PC-3 (cell line): Measurements from ENCODE around the gene MZT2B. TPM values are rescaled to one million over a fixed set of nuclear protein-coding genes. Genes with fewer than 3 reads are reported as not detected.
A peak's percentile ranks its signal among the peaks of the same experiment; 100 is the strongest.
"Not testable (repeated sequence)": the region's sequence is repeated elsewhere in the genome, so short reads cannot be mapped to it uniquely, and the experiment has no call there.

ENCODE experiments used
- ATAC-seq: fragments of 200-7000 bp; cut with Tn5 transposase; 2 replicates; pipeline ENCODE4 v1.9.1; 2020; ENCODE audit warnings: mild to moderate bottlenecking, moderate library complexity
- BruUV-seq: library from RNA; stranded (reverse); fragments of 400-500 nt; replicated peaks from 2 replicates; lab custom pipeline; 2021; lab: Mats Ljungman, UMichigan
- CTCF ChIA-PET: fragments of 300-600 bp; sonication (Branson Sonifier 250); formaldehyde crosslinking; loops from one replicate; lab custom pipeline; 2022; ENCODE audit warnings: antibody characterized with exemption; lab: Charles Lee
- POLR2A ChIA-PET: fragments of 300-600 bp; sonication (Branson Sonifier 250); formaldehyde crosslinking; loops from one replicate; lab custom pipeline; 2022; ENCODE audit warnings: antibody characterized with exemption; ENCODE audit not compliant: unreplicated experiment; lab: Charles Lee
- DNase-seq: peaks from one replicate; pipeline ENCODE4 v3.0.0-alpha.2; 2015
- H2AFZ ChIP-seq: fragments of 300-600 bp; sonication (generic); 2 replicates; pipeline ENCODE4 v1.6.0; 2016; ENCODE audit warnings: antibody characterized with exemption, low read length
- H3F3A ChIP-seq: fragments of 300-600 bp; sonication (generic); one replicate; pipeline ENCODE4 v1.6.0; 2017; ENCODE audit warnings: antibody characterized with exemption, low read length, control low read depth, mild to moderate bottlenecking; ENCODE audit not compliant: unreplicated experiment
- H3K27ac ChIP-seq: fragments of 300-600 bp; sonication (generic); 2 replicates; pipeline ENCODE4 v1.5.1; 2016; ENCODE audit warnings: mild to moderate bottlenecking, low read length
- H3K27me3 ChIP-seq: fragments of 300-600 bp; sonication (generic); 2 replicates; pipeline ENCODE4 v1.6.1; 2016; ENCODE audit warnings: low read length, mixed read lengths
- H3K36me3 ChIP-seq: fragments of 300-600 bp; sonication (generic); 2 replicates; pipeline ENCODE4 v1.6.1; 2016; ENCODE audit warnings: low read depth, mixed run types, low read length, mixed read lengths
- H3K4me1 ChIP-seq: fragments of 300-600 bp; sonication (generic); 2 replicates; pipeline ENCODE4 v1.5.1; 2016; ENCODE audit warnings: low read length; ENCODE audit not compliant: insufficient read depth
- H3K4me2 ChIP-seq: fragments of 300-600 bp; sonication (generic); 2 replicates; pipeline ENCODE4 v1.6.0; 2016; ENCODE audit warnings: low read length
- H3K4me3 ChIP-seq: fragments of 300-600 bp; sonication (generic); 2 replicates; pipeline ENCODE4 v1.5.1; 2016; ENCODE audit warnings: mild to moderate bottlenecking, low read length, mixed read lengths
- H3K79me2 ChIP-seq: fragments of 300-600 bp; sonication (generic); 2 replicates; pipeline ENCODE4 v1.6.1; 2017; ENCODE audit warnings: low read length, mixed read lengths
- H3K9ac ChIP-seq: fragments of 300-600 bp; sonication (generic); 2 replicates; pipeline ENCODE4 v1.6.0; 2016; ENCODE audit warnings: mild to moderate bottlenecking, low read length
- H3K9me2 ChIP-seq: fragments of 300-600 bp; sonication (generic); replicated peaks from 2 replicates; pipeline ENCODE4 v1.6.1; 2016; ENCODE audit warnings: mixed run types, low read length, mixed read lengths
- H3K9me3 ChIP-seq: fragments of 300-600 bp; sonication (generic); 2 replicates; pipeline ENCODE4 v1.6.1; 2016; ENCODE audit warnings: low read length, mixed read lengths
- H4K20me1 ChIP-seq: fragments of 300-600 bp; sonication (generic); 2 replicates; pipeline ENCODE4 v1.6.1; 2016; ENCODE audit warnings: low read length, mixed read lengths
- EZH2 ChIP-seq: fragments of 300-600 bp; sonication (generic); IDR thresholded peaks from one replicate; pipeline ENCODE4 v1.6.1; 2017; ENCODE audit warnings: antibody characterized with exemption, mild to moderate bottlenecking, low read length; ENCODE audit not compliant: unreplicated experiment
- EZH2phosphoT487 ChIP-seq: fragments of 300-600 bp; sonication (generic); IDR thresholded peaks from 2 replicates; pipeline ENCODE4 v1.6.1; 2018; ENCODE audit warnings: mild to moderate bottlenecking, antibody characterized with exemption, low read length, borderline replicate concordance
- intact Hi-C: fragments of 100-400 bp; cut with micrococcal nuclease; formaldehyde crosslinking; loops from 2 replicates; pipeline ENCODE4 v1.9.0; 2023
- total RNA-seq: library from RNA; depleted of rRNA; stranded (reverse); fragments of >200 nt; gene quantifications from 2 replicates; pipeline ENCODE4 v1.2.3, GENCODE V29; 2014
- TF ChIP-seq, protein P1 (sequence below): fragments of 300-600 bp; sonication (generic); conservative IDR thresholded peaks from 2 replicates; pipeline ENCODE4 v1.5.1; 2017; ENCODE audit warnings: antibody characterized with exemption, low read depth, mild to moderate bottlenecking, low read length

Gene MZT2B
- total RNA-seq, 1 experiment from 2014 or later: 502 TPM

DNA sequence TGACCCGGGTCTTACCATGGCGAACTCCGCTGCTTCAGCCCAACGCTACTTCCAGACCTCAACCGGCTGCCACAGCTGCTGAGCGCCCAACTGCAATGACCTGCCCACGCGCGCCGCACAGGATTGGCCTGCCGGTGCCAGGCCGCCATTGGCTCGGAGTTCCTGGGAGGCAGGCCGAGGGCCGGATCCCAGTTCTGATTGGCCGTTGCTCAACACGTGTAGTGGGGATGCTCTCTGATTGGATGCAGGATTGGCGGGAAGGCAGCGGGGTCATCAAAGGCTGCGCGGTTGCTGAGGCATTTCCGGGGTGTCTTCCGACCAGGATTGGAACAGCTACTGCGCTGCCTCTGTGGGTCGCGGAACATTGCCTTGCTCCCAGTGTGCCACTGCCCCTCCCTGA is 16.3 kb downstream of the MZT2B start, which contains the start of gene TUBA3E:
TSS of gene TUBA3E (minus strand) at position 97 of the 400 bp plus-strand sequence. CDS start at position 18, 79 bp downstream.
- Histone ChIP-seq H3F3A (no peaks in the 10 kb centered on the region), H3K4me3 (no peak within 1 kb of the TSS), H3K9me2 (no peaks in the 10 kb centered on the region), H2AFZ (no peak within 1 kb of the TSS), H3K27me3 (no peaks in the 10 kb centered on the region), H3K9ac (no peak within 1 kb of the TSS), H3K4me1 (no peaks in the 10 kb centered on the region), H3K79me2 (no peaks in the 10 kb centered on the region), H4K20me1 (no peaks in the 10 kb centered on the region), H3K4me2 (no peak within 1 kb of the TSS), H3K9me3 (no peaks in the 10 kb centered on the region), H3K36me3 (no peaks in the 10 kb centered on the region), H3K27ac (no peak within 1 kb of the TSS)
- intact Hi-C loops: no loop called here
- no TSS peak for BruUV-seq
- TF ChIP-seq EZH2 (no peak), EZH2phosphoT487 (no peak)
- TF ChIP-seq, protein P1, sequence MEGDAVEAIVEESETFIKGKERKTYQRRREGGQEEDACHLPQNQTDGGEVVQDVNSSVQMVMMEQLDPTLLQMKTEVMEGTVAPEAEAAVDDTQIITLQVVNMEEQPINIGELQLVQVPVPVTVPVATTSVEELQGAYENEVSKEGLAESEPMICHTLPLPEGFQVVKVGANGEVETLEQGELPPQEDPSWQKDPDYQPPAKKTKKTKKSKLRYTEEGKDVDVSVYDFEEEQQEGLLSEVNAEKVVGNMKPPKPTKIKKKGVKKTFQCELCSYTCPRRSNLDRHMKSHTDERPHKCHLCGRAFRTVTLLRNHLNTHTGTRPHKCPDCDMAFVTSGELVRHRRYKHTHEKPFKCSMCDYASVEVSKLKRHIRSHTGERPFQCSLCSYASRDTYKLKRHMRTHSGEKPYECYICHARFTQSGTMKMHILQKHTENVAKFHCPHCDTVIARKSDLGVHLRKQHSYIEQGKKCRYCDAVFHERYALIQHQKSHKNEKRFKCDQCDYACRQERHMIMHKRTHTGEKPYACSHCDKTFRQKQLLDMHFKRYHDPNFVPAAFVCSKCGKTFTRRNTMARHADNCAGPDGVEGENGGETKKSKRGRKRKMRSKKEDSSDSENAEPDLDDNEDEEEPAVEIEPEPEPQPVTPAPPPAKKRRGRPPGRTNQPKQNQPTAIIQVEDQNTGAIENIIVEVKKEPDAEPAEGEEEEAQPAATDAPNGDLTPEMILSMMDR: no peak
- DNase-seq: no peak
- ChIA-PET POLR2A (no interaction called here), CTCF (no interaction called here)
- no peak for ATAC-seq

DNA sequence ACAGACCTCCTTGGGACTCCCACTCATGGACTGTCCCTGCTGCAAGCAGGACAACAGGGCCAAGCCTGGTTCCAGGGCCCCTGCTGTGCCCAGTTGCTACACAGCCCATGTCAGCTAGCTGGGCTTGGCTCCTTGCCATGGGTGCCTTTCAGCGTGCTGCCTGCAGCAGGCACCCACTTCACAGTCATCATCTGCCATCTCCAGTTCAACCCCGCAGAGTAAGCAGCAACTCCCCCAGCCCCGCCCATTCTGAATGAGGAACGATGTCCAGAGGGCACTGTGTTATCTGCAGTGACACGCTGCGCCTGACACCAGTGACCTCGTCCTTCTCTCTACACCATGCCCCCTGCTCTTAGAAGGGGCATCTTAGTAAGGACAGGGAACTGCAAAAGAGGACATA is 20.5 kb downstream of the MZT2B start:
- H3K27me3 ChIP-seq, H3K9ac ChIP-seq, intact Hi-C loops, H3F3A ChIP-seq, H2AFZ ChIP-seq, BruUV-seq, ATAC-seq, H3K79me2 ChIP-seq, DNase-seq, CTCF ChIA-PET, H3K9me2 ChIP-seq, H3K9me3 ChIP-seq, H3K4me1 ChIP-seq, H3K4me2 ChIP-seq, H3K27ac ChIP-seq, H3K4me3 ChIP-seq, H3K36me3 ChIP-seq, H4K20me1 ChIP-seq, POLR2A ChIA-PET: not testable (repeated sequence)

DNA sequence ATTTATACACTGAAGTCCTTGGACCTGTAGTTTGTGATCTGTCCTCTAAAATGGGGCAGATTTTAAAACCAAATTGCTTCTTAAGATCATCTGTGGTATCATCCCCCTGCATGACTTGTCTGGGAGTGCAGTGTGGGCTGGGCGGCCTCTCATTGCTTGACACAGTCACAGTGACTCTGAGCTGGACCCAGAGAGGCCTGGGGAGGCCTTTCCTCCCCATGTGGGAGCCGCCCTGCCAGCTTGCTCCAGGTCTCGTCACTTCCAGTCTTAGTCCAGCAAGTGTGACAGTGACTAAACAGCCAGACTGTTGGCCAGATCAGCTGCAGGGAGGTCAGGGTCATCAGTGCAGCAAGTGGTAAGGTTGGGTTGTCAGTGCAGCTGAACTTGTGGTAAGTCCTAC is 21.1 kb downstream of the MZT2B start:
- CTCF ChIA-PET, intact Hi-C loops, BruUV-seq, ATAC-seq, H3K4me2 ChIP-seq, H4K20me1 ChIP-seq, H3K79me2 ChIP-seq, H3K27me3 ChIP-seq, H3K4me1 ChIP-seq, H3K36me3 ChIP-seq, H3K9me3 ChIP-seq, POLR2A ChIA-PET, H3K9ac ChIP-seq, H3K9me2 ChIP-seq, H3K4me3 ChIP-seq, DNase-seq, H2AFZ ChIP-seq, H3K27ac ChIP-seq, H3F3A ChIP-seq: not testable (repeated sequence)

DNA sequence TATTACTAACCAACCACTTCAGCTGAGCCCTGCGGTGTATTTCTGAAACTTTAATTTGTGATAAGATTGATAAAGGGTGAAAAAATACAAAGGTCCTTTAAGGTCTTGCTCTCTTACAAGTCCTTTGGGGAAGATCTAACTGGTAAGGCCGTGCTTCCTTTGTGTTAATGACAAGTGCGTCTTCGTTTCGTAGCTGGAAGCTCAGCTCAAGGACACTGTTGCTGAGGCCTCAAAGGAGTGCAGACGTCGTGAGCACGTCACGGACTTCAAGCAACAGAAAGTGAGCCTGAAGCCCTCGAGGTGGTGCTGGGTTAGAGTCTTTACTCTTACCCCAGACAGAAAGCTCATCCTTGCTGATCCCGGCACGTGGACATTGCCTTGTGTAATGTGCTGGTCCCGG is 25.0 kb downstream of the MZT2B start:
- H3K4me1 ChIP-seq, BruUV-seq: not testable (repeated sequence)

DNA sequence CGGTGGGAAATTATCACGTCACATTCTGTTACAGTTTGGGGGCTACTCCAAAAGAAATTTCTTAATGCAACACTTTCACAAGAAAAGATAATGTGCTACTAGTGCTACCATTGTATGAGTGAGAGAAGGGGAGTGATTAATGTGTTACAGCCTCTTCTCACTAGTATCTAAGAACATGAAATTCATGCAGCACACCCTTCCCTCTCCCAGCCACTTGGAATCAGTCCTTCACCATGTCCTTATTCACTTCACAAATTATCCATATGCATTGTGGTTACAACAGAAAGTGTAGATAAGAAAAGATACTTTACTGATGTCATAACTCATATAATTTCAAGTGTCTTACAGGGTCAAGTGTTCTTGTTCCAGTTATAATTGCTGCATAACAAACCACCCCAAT is 37.1 kb downstream of the MZT2B start:
- CTCF ChIA-PET, H3K27ac ChIP-seq, BruUV-seq, DNase-seq, H3K9ac ChIP-seq, H3K9me3 ChIP-seq, H3F3A ChIP-seq, H3K27me3 ChIP-seq, intact Hi-C loops, POLR2A ChIA-PET, H4K20me1 ChIP-seq, H3K36me3 ChIP-seq, H3K9me2 ChIP-seq, H3K4me2 ChIP-seq, H3K4me1 ChIP-seq, H2AFZ ChIP-seq, ATAC-seq, H3K79me2 ChIP-seq, H3K4me3 ChIP-seq: not testable (repeated sequence)

More for the DNA sequence above, 25.0 kb downstream of the MZT2B start:
- H3K4me3 ChIP-seq, H2AFZ ChIP-seq, H3K9me3 ChIP-seq, H3K9ac ChIP-seq, H3F3A ChIP-seq, H3K27ac ChIP-seq, H3K4me2 ChIP-seq, H3K79me2 ChIP-seq, POLR2A ChIA-PET, DNase-seq, H3K9me2 ChIP-seq, H3K27me3 ChIP-seq, ATAC-seq, H3K36me3 ChIP-seq, H4K20me1 ChIP-seq, intact Hi-C loops, CTCF ChIA-PET: not testable (repeated sequence)

DNA sequence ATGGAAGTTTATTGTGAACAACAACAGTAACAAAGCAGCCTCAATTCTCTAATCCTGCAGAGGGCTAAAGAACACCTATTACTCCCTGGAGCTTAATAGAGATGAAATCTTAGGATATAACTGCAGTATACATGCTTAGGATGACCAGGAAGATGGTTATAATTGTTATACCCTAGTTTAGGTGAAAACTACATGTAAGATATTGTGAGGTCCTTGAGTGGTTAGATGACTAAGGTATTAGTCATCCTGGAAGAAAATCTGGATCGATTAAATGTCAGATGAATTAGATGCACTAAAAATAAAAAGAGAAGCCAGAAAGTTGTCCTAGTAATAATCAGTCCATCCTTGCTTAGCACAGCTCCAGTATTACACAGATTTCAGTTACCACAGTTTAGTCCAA is 38.4 kb downstream of the MZT2B start:
- POLR2A ChIA-PET, H3K36me3 ChIP-seq, CTCF ChIA-PET, H3K9me2 ChIP-seq, intact Hi-C loops, H3K27ac ChIP-seq, H3K9ac ChIP-seq, H4K20me1 ChIP-seq, DNase-seq, H3K4me3 ChIP-seq, H3K4me1 ChIP-seq, BruUV-seq, H3F3A ChIP-seq, H2AFZ ChIP-seq, H3K27me3 ChIP-seq, H3K79me2 ChIP-seq, H3K4me2 ChIP-seq, H3K9me3 ChIP-seq: not testable (repeated sequence)
- peak; percentile 67 for ATAC-seq
